ENCODE data around the gene SLCO4A1. TPM values are rescaled to one million over a fixed set of nuclear protein-coding genes. Genes with fewer than 3 reads are reported as not detected.

SLCO4A1 gene
- total RNA-seq = 5.9 and 12.0 TPM in 2 replicates

GRCh38 chr20:62642051-62642665, at the start of gene SLCO4A1:
SLCO4A1 (plus strand) TSS chr20:62642503; CDS start chr20:62656455, 13,952 bp downstream.

GRCh38 chr20:62708591-62709536, 66.6 kb downstream of the SLCO4A1 start, which contains the start of gene NTSR1:
NTSR1 (plus strand) TSS chr20:62708836; CDS start chr20:62709208, 372 bp downstream.

Other genes starting within 250 kb of the SLCO4A1 start
- gene CABLES2, start 235.2 kb upstream of the SLCO4A1 start, total RNA-seq = 2.9 and 3.5 TPM in 2 replicates
- gene RBBP8NL, start 215.0 kb upstream of the SLCO4A1 start, total RNA-seq = not detected in 2 replicates
- gene GATA5, start 166.5 kb upstream of the SLCO4A1 start, total RNA-seq = 0.07 and 0.40 TPM in 2 replicates
- 0.43 and 2.5 TPM in 2 replicates for gene NTSR1, start 66.3 kb downstream of the SLCO4A1 start, total RNA-seq
- gene MRGBP, start 154.0 kb downstream of the SLCO4A1 start, total RNA-seq = 20.1 and 21.3 TPM in 2 replicates
- 33.2 and 43.6 TPM in 2 replicates for gene OGFR, start 162.3 kb downstream of the SLCO4A1 start, total RNA-seq
- gene COL9A3, start 174.5 kb downstream of the SLCO4A1 start, total RNA-seq = 0.27 and 0.29 TPM in 2 replicates
- gene TCFL5, start 219.3 kb downstream of the SLCO4A1 start, total RNA-seq = 12.3 and 12.6 TPM in 2 replicates

Measured in thoracic aorta endothelial cell (primary cell).